Neural cell (in vitro differentiated cells): ENCODE data around the gene CCDC85C.

Experiments
- CTCF ChIP-seq: fragments of 450-650 bp; IDR thresholded peaks from 2 replicates; pipeline ENCODE4 v1.5.1; 2014; ENCODE audit warnings: antibody characterized with exemption, mild to moderate bottlenecking, moderate library complexity; ENCODE audit not compliant: poor library complexity, severe bottlenecking
- POLR2AphosphoS5 ChIP-seq: IDR thresholded peaks from 2 replicates; pipeline ENCODE4 v1.6.1; 2012
- REST ChIP-seq: IDR thresholded peaks from 2 replicates; pipeline ENCODE4 v1.6.1; 2012; ENCODE audit warnings: borderline replicate concordance

DNA sequence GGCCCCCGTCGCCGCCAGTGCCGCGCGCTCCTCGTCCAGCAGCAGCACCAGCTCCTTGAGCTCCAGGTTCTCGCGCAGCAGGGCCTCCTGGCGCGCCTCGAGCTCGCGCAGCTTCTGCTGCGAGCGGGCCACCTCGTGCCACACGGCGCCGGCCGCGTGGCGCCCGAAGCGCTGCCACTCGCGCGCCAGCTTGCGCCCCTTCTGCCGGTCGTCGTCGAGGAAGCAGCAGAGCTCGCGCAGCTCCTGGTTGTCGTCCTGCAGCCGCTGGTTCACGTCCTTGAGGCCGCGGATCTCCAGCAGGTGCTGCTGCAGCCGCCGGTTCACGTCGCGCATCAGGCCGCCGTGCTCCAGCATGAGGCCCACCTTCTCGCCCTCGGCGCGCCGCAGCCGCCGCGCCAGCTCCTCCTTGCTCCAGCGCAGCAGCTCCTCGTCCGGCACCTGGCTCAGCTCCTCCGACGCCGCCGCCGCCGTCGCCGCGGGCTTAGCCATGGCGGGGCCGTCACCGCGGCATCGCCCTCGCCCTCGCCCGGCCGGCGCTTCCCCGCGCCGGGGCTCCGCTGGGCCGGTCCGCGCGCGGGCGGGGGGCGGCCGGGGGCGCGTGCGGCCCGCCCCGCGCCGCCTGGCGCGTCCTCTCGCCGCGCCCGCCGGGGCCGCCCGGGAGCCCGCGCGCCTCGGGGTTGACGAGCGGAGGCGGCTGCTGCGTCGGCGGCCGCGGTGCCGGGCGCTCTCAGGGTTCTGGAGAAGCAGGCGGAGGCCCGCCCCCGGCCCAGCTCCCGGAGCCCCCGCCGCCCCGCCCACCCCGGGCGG, at the start of gene CCDC85C:
- TF ChIP-seq REST (no peak), CTCF (peak; percentile 49), POLR2AphosphoS5 (peak; percentile 46)
